HG02610 (cell line): ENCODE results near the gene LMX1A.

Experiments
- ATAC-seq: cut with Tn5 transposase; IDR thresholded peaks from one replicate; pipeline ENCODE4 v1.9.1; 2021; ENCODE audit warnings: mild to moderate bottlenecking, moderate library complexity; ENCODE audit not compliant: unreplicated experiment

Gene LMX1A

GRCh38 chr1:165225062-165225461 is 131.5 kb downstream of the LMX1A start:
- no peak for ATAC-seq

GRCh38 chr1:165224504-165224903 is 132.0 kb downstream of the LMX1A start:
- no peak for ATAC-seq

GRCh38 chr1:165222580-165222979 is 133.9 kb downstream of the LMX1A start:
- no peak for ATAC-seq

- ATAC-seq = no peak
Observed at GRCh38 chr1:165218731-165219130, 137.8 kb downstream of the LMX1A start.

GRCh38 chr1:165217958-165218357 is 138.6 kb downstream of the LMX1A start:
- ATAC-seq = no peak

GRCh38 chr1:165216254-165216653 is 140.3 kb downstream of the LMX1A start:
- ATAC-seq = no peak

GRCh38 chr1:165215676-165216075 is 140.8 kb downstream of the LMX1A start:
- no peak for ATAC-seq

GRCh38 chr1:165212229-165212628 is 144.3 kb downstream of the LMX1A start:
- no peak for ATAC-seq

GRCh38 chr1:165207853-165208515 is 148.5 kb downstream of the LMX1A start:
- ATAC-seq = no peak

- ATAC-seq = no peak
Observed at GRCh38 chr1:165205145-165205544, 151.4 kb downstream of the LMX1A start.

GRCh38 chr1:165204548-165204947 is 152.0 kb downstream of the LMX1A start:
- no peak for ATAC-seq

GRCh38 chr1:165191087-165191486 is 165.4 kb downstream of the LMX1A start:
- no peak for ATAC-seq

GRCh38 chr1:165189913-165190312 is 166.6 kb downstream of the LMX1A start:
- ATAC-seq = no peak

GRCh38 chr1:165189011-165189410 is 167.5 kb downstream of the LMX1A start:
- ATAC-seq = no peak

- ATAC-seq = no peak
Observed at GRCh38 chr1:165187031-165188009, 169.2 kb downstream of the LMX1A start.

GRCh38 chr1:165185161-165185889 is 171.2 kb downstream of the LMX1A start:
- ATAC-seq = no peak

- no peak for ATAC-seq
Observed at GRCh38 chr1:165182975-165183374, 173.5 kb downstream of the LMX1A start.

GRCh38 chr1:165179306-165179705 is 177.2 kb downstream of the LMX1A start:
- ATAC-seq = no peak

- ATAC-seq = no peak
Observed at GRCh38 chr1:165174491-165174890, 182.0 kb downstream of the LMX1A start.

GRCh38 chr1:165173818-165174217 is 182.7 kb downstream of the LMX1A start:
- ATAC-seq = no peak

GRCh38 chr1:165173409-165173808 is 183.1 kb downstream of the LMX1A start:
- ATAC-seq = no peak
